Hematopoietic multipotent progenitor cell treated with erythropoietin and hydrocortisone succinate and interleukin-3 and kit ligand, for 17 days (in vitro differentiated cells): ENCODE data around the gene TRMT1.
A peak's percentile ranks its signal among the peaks of the same experiment; 100 is the strongest.

Source experiments
- DNase-seq: peaks from one replicate; pipeline ENCODE4 v3.0.0-alpha.2; 2015; ENCODE audit warnings: low spot score

TRMT1 gene

DNA sequence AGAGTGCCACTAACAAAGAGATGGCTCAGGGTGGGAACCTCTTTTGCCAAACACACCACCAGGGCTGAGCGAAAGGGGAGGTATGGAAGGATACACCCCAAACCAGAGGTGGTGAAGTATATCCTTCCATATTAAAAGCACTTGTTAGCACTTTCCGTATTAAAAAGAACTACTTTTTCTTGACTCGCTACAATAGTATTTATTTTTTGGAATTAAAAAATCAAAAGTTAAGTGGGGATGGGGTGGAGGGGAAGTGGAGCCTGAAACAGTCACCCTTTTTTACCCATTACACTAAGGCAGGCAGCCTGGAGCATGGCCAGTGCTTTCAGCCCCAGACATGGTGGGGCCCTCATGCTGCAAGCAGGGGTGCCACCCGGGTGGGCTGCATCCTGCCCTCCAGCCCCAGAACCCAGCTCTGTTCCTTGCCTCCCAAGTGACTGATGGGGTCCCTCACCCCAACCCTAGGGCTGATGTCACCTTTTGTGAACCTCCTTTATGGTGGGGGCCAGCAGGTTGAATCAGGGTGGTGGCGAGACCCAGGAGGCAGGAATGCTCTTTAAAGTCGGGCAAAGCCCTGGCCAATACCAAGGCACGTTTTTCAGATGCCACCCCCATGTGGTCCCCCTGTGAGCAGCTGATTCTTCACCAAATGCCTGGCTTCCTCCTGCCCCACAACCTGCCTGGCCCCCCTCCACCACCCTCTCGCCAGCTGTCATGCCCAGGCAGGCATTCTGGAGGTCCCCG lies 44.9 kb downstream of the TRMT1 start:
- no peak for DNase-seq

DNA sequence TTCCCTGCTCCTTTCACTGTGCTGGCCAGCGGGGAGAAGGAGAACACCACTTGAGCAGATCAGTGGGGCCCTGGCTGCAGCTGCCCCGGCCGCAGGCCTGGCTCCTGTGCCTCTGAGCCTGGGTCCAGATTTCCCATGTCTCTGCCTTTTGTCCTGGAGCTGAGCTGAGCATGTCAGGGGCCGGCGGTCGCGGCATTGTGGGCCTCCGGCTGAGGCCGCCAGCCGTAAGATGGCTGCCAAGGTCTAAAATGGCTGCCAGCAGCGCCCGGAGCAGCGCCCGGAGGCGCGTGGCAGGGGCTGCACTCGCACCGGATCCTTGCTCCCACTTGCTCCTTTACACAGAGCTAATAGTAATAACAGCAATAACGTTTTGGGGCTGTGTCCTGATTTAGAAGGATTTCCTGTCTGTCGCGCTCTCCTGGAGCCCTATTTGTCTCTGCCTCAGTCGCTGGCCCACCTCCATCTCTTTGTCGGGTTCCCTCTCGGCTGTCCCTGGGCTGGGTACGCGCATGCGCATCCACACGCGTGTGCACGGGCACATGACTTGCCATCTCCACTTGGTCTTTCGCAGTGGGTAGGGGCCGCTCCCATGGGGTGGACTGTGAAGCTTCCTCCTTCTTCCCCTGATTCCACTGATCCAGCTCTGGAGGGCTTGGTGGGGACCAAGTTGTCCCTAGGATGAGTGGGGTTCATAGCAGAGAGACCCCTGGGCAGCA lies 46.0 kb downstream of the TRMT1 start:
- DNase-seq = peak; percentile 40

DNA sequence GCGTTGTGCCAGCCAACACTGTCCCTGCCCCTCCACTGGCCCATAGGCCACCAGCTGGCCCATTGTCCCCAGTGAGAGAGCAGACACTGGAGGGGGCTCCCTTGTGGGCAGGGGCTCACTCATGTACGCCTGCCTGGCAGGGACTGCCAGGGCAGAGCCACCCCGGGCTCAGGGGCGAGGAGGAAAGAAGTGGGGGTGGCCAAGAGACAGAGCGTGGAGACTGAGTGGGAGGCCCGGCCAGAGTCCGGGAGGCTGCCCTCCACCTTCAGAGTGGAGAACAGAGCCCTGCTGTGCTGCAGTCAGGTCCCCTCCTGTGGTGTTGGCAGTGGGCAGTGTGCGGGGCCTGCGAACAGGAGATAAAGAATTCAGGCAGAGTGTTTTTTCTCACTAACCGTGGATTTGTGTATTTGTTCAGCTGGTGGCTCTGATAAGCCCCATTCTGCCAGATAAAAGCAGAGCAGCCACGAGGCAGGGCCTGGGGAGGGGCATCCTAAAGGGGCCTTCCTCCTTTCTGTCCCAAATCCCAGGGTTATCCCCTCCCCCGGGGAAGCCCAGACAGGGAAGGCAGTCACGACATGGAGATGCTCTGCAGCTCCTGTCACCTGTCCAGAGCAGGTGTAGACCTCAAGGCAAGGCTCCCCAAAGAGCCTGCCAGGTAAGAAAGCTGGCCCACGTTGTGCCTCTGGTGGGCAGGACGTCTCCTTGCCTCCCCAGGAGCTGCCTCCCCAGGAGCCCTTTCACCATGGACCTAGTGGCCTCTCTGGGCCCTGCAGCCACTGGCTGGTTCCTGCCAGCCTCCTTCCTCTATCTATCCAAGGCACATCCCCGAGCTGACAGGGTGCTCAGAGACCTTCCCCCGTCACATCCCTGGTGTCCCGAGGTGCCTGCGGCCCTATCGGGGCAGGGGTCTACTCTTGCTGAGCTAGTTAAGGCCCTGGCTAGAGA lies 46.9 kb downstream of the TRMT1 start:
- peak; percentile 95 for DNase-seq

DNA sequence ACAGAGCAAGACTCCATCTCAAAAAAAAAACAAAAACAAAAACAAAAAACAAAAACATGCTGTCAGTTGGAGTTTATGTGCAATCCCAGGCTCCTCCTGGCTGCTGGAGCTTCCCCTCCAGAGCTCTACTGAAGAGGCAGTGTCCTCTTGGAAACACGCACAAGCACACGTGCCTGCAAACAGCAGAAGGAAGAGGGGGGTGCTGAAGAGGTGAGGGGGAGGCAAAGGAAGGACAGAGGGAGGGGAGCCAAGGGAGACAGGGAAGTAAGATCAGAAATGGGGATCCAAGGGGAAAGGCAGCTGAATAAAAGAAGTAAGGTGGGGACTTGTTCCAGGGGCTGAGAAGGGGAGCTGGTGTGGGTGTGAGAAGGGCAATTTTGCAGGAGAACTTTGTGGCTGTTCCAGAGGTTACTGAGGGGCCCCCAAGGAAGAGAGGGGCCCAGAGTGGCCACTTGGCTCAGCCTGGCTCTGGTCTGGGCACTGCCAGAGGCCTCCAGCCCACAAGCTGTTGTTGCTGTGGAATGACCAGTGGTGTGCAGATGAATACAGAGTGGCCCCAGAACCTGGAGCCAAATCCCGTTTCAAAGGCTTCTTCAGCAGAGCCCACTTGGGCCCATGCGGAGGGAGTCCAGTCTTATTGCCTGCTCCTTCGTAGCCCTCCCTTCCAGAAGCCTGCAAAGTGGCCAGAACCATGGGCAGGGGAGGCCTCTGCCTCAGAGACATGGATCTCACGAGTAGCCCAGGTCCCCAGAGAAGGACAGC lies 48.3 kb downstream of the TRMT1 start:
- DNase-seq = peak; percentile 70

DNA sequence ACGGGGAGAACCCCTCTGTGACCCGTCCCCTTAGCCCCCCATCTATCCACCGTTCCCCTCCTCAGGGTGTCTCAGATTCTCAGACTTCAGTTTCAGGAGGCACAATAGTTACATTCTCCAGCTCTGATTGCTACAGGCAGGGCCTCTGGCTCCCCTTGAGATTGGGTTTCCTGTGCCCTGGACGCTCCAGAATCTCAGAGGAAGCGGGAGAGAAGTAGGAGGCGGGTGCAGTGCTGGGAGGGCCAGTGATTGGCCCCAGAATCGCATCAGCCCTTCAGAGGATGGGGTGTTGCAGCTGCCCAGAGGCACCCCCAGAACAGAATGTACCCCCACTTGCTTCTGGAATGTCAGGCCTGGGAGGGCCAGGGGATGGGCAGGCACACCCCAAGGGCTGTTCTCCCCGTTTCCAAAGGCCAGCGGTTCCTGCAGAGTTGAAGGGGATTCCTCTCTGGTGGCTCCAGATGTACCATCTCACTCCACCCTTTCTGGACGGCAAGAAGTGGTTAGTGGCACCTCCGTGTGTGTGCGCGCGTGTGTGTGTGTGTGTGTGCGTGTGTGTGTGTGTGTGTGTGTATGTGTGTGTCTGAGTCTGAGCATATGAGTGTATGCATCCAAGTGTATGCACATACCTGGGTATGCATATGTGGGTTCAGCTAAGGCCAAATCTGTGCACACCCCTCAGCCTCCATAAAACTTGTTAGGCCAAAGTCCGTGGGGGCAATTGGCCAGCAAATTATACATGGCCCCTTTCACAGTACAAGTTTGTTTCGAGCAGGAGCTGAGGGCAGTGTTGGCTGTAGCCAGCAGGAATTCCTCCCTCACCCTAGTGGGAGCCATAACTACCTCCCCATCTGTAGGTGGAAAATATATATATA lies 49.4 kb downstream of the TRMT1 start:
- peak; percentile 31 for DNase-seq

DNA sequence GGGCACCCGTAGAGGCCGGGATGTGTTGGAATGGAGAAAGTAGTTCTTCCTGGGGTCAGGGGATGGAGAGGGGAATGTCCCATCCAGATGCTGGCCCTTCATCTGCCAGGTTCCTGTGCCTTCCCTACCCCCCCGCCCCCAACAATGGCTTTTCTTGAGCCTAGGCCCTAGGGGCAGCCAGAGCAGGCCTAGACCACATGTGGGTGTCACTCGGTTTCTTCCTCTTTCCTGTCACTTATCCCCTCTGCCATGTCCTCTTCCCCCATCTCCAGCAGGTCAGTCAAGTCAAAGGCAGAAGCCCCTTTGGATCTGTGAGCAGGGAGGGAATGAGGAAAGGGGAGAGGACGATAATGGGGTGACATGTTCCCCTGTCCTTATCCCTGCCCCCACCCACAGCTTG lies 50.3 kb downstream of the TRMT1 start:
- peak; percentile 21 for DNase-seq

DNA sequence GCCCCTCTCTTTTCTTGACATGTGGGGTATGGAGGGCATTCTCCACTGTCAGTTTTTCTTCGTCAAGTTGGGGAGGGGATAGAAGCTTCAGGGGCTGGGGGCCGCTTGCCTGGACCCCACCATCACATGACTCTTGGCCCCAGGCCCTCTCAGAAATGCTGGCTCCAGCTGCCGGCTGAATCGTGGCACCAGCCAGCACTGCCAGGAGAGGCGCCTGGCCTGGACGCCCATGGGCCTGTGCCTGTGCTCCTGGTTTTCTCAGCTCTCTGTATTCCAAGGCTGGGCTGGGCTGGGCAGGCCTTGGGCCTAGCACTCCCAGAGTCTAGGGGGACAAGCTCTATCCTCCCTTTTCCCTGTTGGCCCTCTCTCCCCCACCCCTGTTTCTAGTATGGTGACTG lies 52.4 kb downstream of the TRMT1 start:
- DNase-seq = no peak

DNA sequence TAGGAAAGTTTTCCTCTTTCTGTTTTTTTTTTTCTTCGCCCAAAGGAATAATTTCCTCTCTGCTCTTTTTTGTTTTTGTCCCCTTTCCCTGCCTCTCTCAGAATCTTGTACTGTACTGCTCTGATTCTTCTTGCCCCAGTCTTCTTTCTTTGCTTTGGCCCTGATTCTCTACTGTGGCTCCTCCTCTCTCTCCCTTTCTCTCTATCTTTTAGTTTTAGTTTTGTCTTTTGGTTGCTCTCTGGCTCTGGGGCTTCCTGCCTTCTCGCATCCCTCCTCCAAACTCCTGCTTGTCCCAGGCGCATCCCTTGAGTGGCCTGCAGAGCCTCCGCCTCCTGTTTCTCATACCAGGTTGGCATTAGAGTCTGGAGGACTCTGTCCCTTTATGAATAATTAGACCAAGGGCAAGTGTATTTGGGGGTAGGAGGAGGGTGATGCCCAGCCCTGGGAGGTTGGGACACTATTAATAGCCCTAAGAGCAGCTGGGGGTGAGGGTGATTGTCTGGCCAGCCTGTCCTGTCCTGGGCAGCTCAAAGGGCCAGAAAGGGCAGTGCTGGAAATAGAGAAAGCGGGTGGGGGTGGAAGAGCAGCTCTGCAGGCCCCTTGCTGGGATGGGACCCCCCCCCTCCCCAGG lies 53.0 kb downstream of the TRMT1 start:
- peak; percentile 25 for DNase-seq

DNA sequence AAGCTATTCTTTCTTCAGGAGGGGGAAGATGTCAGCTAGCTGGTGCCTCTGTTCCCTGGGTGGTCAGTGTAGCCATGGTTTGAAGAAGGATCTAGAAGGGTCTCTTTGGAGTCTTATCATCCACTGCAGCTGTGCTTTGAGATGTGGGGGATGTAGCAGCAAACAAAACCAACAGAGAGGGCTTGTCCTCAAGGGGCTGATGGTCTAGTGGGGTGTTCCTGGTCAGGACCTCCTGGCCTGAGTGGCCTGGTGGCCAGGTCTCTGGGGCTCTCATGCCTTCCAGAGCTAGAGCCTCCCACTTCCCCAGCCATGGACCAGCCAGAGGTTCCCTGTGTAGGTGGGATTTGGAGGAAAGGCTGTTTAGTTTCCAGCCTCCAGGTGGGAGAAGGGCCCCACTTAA lies 54.2 kb downstream of the TRMT1 start:
- peak; percentile 19 for DNase-seq

DNA sequence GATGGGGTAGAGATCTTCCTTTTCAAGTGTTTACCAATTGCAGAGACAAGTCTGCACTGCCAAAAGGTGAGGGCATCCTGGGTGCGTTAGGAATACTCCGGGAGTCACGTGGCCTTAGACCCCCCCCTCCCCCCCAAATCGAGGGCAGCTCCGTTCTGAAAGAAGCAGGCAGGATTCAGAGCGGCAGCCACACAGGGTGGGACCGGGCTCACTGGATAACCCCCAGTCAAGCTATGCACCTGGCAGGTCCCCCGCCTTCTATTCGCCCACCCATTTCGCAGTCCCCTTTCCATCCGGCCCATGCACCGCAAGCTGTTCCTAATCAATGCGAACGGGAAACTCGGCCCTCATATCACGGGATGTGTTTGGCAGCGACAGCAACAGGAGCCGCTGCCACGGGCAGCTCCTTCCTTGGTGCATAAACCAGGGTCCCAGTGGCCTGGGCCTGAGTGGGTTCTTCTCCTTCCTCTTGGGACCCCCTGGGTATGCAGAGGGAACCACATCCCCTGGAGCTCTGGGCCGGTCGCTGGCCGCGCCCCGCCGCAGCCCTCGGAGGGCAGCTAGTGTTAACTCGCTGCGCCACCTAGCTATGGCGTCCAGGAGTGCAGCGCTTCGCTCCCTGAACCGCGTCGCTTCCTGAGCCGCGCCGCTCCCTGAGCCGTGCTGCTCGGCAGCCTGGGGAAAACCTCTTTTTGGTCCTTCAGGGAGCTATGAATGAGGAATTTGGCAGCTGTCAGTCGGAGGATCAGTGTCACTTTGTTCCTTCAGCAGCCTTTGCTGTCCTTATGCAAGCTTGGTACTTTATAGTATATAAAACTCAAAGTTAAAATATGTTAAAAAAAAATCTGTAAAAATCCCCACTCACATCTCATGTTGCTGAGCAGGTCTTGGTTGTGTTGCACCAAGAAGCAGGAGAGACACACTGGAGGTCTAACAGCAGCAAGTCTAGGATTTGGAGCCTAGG lies 55.3 kb downstream of the TRMT1 start:
- DNase-seq = peak; percentile 92

DNA sequence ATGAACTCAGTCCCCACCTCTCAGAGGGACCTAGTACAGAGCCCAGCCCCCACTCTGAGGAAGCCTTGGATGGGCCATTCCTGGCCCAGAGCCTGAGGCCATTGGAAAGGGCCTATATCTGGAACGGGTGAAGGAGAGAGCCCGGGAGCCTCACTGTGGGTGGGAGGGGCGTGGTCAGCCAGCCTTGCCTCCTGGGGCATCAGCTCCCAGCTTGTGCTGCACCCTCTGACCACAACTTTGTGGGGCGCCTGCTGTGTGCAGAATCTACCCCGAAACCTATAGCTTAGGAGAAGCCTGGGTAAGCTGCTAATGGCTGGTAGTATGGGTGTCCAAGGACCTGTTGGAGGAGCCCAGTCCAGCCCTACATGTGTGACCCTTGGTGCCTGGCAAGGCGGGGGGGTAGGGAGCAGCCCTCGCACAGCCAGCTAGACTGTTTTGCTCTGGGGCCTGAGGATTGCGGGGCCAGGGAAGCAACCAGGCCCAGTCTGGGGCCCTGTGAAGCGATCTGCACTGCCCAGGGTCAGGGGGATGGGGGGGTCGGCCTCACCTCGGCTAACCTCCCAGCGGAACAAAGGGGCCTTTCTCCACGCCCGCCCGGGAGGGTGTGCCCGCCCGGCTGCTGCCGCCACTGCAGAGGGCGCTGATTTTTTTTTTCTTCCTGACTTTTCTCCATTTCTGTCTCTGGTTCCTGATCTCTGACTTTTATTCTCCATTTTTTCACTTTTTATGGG lies 56.1 kb downstream of the TRMT1 start:
- DNase-seq = peak; percentile 66

DNA sequence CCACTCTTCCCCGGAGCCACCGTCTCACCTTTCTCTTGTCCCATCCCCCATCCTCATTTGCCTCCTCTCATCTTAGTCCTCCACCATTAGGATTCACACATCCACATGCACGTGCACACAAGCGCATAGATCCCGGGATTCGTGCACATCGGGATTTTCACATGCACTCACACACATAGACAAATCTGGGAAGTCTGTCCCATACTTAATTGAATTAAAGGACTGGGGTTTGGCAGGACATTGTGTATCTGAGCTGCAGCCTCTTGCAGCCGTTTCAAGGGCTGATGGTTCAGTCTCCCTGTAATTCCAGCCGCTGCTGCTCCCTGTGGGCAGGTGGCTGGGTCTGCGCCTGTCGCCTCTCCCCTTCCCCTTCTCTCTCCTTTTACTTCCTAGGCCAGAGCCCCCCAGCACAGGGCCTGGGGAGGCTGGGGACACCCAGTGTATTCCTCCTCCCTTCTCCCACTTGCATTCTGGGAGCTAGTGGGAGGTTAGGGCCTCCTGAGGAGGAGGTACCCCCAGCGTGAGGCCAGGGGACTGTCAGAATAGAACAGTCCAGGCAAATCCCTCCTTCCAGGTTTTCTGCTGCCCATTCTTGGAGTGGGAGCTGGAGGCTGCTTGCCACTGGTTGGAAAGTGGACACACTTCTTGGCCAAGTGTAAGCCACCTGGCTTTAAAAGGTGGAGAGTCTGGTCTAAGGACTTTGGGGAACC lies 57.4 kb downstream of the TRMT1 start:
- no peak for DNase-seq

DNA sequence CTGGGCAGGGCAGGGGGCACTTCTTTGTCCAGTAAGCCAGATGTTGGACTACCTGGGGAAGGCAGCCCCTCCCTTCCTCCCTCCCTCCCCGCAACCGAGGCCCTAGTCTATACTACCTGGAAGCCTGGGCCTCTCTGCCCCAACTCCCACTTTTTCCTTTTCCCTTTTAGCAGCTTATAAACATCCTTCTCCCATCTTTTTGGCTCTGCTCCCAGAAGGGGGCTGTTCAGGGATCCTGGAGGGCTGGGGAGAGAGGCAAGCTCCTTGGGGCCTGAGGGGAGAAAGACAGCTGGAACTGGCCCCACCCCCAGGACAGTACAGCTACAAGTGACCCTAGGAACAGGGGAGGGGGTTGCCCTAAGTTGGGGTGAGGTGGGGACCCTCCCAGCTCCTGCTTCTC lies 58.8 kb downstream of the TRMT1 start:
- DNase-seq = no peak

DNA sequence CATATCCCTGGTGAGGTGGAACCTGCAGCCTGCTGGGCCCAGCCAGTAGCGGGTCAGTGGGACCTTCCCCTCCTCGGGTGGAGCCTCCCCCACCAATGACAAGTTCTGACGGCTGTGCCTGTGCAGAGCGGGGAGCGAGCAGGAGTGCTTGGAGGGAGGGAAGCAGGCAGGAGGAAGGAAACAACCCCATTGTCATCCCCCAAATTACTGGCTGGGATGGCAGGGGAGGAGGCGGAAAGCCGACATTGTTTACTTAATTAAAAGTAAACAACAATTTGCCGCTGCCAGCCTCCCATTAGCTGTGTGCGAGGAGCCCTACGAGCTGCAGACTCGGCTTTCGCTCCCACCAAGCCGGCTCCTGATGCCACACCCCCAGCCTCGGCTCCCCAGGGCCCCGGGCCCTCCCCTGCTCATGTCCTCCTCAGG lies 59.4 kb downstream of the TRMT1 start:
- DNase-seq = no peak

DNA sequence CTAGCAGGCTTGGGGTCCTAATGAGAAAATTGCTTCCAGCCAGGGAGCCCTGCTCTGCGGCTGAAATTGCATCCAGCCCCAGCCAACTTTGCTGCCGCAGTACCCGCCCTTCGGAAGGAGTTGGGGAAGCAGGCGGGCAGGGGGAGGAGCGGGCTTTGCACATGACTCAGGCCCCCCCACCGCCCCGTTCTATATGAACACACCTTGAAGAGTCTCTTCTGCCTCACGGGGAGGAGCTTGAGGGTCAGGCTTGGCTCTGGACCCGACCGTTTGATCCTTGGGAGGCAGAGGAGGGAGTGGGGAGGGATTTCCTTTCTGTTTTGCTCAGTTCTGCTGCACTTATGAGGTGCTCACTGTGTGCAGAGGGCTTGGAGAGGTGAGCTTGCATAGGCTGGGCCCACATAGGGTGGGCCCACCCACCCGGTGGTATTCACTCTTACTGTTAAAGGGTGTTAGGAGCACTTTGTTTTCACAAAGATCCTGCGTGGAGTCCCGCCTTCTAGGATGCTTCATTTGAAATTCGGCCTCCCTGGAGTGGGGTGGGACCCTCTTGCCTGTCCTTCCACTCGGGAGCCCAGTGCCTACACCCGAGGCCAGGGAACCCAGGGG lies 60.4 kb downstream of the TRMT1 start:
- DNase-seq = no peak

DNA sequence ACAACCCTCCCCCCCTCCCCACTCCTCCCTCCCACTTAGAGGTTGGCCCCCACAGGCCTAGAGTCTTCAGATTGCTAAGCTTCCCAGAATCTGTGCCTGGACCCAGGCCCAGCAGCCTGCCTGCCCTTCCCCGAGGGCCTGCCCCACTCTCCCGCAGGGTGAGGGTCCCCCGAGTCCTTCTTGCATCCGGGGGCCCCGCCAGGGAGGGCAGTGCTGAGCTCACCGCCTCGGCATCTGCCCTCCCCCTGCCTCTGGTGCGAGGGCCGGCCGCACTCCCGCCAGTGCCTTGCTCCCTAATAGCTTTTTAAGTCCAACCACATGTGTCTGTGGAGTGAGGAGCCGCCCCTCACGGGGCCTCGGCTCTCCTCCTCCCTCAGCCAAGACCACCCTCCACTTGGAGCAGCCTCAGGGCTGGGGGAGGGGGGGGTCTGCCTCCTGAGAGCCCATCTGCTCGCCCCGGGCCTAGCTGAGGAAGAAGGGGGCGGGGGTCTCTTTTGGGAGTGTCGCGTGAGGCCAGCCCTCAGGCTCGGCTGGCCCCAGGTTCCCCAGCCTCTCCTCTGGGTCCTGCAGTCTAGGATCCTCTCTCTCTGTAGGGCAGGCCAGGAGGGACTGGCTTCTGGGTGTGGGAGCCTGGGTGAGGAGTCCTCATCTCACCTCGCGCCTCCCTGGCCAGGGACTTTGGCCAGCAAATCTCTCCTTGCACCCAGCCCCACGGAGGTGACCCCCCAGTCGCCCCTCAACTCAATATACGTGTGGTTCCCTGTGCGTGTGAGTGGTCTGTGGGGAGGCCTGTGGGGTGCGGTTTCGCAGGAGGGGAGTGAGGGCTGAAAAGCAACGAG lies 61.1 kb downstream of the TRMT1 start:
- DNase-seq = no peak
